HEK293T (cell line): ENCODE measurements around the gene ZC3H7B.

ENCODE experiments used
- CTCF ChIA-PET: fragments of 350-600 bp; formaldehyde crosslinking; extraction: SDS; loops from one replicate; lab custom pipeline; 2021; ENCODE audit warnings: antibody characterized with exemption, inconsistent platforms; lab: Yijun Ruan, JAX
- POLR2A ChIA-PET: fragments of 350-600 bp; formaldehyde crosslinking; extraction: SDS; loops from one replicate; lab custom pipeline; 2020; ENCODE audit warnings: antibody characterized with exemption, inconsistent platforms; lab: Yijun Ruan, JAX
- DNase-seq: peaks from one replicate; pipeline ENCODE4 v3.0.0; 2012; ENCODE audit warnings: mixed read lengths; ENCODE audit errors: extremely low spot score
- ARNT ChIP-seq: fragments of 450-650 bp; IDR thresholded peaks from 2 replicates; pipeline ENCODE4 v1.6.1; 2017; ENCODE audit warnings: mild to moderate bottlenecking
- BHLHE40 ChIP-seq: fragments of 450-650 bp; IDR thresholded peaks from 2 replicates; pipeline ENCODE4 v1.6.1; 2016; ENCODE audit warnings: mild to moderate bottlenecking, moderate library complexity, borderline replicate concordance
- CTBP1 ChIP-seq: fragments of 450-650 bp; IDR thresholded peaks from 2 replicates; pipeline ENCODE4 v1.6.1; 2016; ENCODE audit warnings: borderline replicate concordance
- ELF4 ChIP-seq: fragments of 450-650 bp; IDR thresholded peaks from 2 replicates; pipeline ENCODE4 v1.6.1; 2017; ENCODE audit warnings: antibody characterized with exemption
- FOXA1 ChIP-seq: fragments of 450-650 bp; IDR thresholded peaks from 2 replicates; pipeline ENCODE4 v1.6.1; 2016; ENCODE audit warnings: mild to moderate bottlenecking
- FOXK2 ChIP-seq: fragments of 450-650 bp; IDR thresholded peaks from 2 replicates; pipeline ENCODE4 v1.6.1; 2016; ENCODE audit warnings: mild to moderate bottlenecking
- FOXM1 ChIP-seq: fragments of 450-650 bp; IDR thresholded peaks from 2 replicates; pipeline ENCODE4 v1.6.1; 2017; ENCODE audit warnings: mild to moderate bottlenecking, borderline replicate concordance
- HDGF ChIP-seq: fragments of 450-650 bp; IDR thresholded peaks from 2 replicates; pipeline ENCODE4 v1.6.1; 2017; ENCODE audit warnings: antibody characterized with exemption, borderline replicate concordance
- L3MBTL2 ChIP-seq: fragments of 450-650 bp; conservative IDR thresholded peaks from 2 replicates; pipeline ENCODE4 v1.6.1; 2016; ENCODE audit warnings: mild to moderate bottlenecking
- LEF1 ChIP-seq: fragments of 450-650 bp; IDR thresholded peaks from 2 replicates; pipeline ENCODE4 v1.6.1; 2017; ENCODE audit warnings: mild to moderate bottlenecking, borderline replicate concordance
- NFRKB ChIP-seq: fragments of 450-650 bp; IDR thresholded peaks from 2 replicates; pipeline ENCODE4 v1.6.1; 2016; ENCODE audit warnings: mild to moderate bottlenecking, moderate library complexity
- SP1 ChIP-seq: fragments of 450-650 bp; IDR thresholded peaks from 2 replicates; pipeline ENCODE4 v1.6.1; 2017
- SUZ12 ChIP-seq: fragments of 450-650 bp; IDR thresholded peaks from 2 replicates; pipeline ENCODE4 v1.6.1; 2016; ENCODE audit warnings: mild to moderate bottlenecking
- TARDBP ChIP-seq: fragments of 450-650 bp; IDR thresholded peaks from 2 replicates; pipeline ENCODE4 v1.6.1; 2016
- ZNF384 ChIP-seq: fragments of 450-650 bp; IDR thresholded peaks from 2 replicates; pipeline ENCODE4 v1.6.1; 2016
- TF ChIP-seq, protein P1 (sequence below): fragments of 450-650 bp; IDR thresholded peaks from 2 replicates; pipeline ENCODE4 v1.6.1; 2016

The ZC3H7B gene

DNA sequence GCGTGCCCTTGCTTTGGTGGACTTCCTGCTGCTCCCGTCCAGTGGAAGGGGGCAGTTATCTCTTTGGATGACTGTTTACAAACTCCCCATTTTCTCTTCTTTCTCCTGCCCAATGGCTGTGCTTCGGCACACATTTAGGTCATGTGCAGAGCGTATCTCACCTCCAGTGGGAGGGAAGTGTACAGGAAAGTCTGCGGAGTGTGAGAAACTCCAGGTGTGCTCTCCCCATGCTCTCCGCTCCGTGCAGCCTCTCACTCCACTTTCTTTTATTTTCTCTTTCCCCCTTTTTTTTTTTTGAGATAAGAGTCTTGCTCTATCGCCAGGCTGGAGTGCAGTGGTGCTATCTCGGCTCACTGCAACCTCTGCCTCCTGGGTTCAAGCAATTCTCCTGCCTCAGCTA is 68.5 kb downstream of the ZC3H7B start:
- POLR2A ChIA-PET: no interaction called here
- no peak for DNase-seq
- CTCF ChIA-PET: no interaction called here
- TF ChIP-seq NFRKB (no peak), LEF1 (no peak), FOXM1 (no peak), BHLHE40 (no peak), L3MBTL2 (no peak), FOXA1 (no peak), CTBP1 (no peak), HDGF (no peak), TARDBP (no peak), ZNF384 (no peak), SUZ12 (no peak), FOXK2 (no peak), ARNT (no peak), ELF4 (no peak)
- TF ChIP-seq, protein P1, sequence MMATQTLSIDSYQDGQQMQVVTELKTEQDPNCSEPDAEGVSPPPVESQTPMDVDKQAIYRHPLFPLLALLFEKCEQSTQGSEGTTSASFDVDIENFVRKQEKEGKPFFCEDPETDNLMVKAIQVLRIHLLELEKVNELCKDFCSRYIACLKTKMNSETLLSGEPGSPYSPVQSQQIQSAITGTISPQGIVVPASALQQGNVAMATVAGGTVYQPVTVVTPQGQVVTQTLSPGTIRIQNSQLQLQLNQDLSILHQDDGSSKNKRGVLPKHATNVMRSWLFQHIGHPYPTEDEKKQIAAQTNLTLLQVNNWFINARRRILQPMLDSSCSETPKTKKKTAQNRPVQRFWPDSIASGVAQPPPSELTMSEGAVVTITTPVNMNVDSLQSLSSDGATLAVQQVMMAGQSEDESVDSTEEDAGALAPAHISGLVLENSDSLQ: no peak

DNA sequence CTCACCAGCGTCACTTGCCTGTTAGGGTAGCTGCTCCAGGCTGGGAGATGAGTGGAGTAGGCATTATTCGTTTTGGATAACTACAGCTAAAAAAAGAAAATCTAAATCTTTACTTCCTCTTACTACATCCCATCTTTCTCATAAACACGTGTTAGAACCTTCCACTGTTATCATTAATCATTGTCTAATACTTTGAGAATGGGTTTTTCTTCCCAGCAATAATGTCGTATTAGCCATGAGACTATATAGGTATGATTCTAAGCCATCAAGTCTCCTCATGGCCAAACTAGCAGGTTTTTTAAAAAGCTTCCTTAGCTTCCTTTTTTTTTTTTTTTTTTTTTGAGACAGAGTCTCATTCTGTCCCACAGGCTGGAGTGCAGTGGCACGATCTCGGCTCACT is 76.5 kb downstream of the ZC3H7B start:
- DNase-seq: no peak
- no peak for TF ChIP-seq NFRKB
- no peak for TF ChIP-seq TARDBP
- no peak for TF ChIP-seq BHLHE40
- no peak for TF ChIP-seq ELF4
- no peak for TF ChIP-seq FOXM1
- TF ChIP-seq SUZ12: no peak
- TF ChIP-seq SP1: no peak
- TF ChIP-seq L3MBTL2: no peak
- TF ChIP-seq ARNT: no peak
- TF ChIP-seq, protein P1: no peak
- no peak for TF ChIP-seq LEF1
- no peak for TF ChIP-seq FOXK2
- TF ChIP-seq FOXA1: no peak
- ChIA-PET CTCF (no interaction called here), POLR2A (no interaction called here)

DNA sequence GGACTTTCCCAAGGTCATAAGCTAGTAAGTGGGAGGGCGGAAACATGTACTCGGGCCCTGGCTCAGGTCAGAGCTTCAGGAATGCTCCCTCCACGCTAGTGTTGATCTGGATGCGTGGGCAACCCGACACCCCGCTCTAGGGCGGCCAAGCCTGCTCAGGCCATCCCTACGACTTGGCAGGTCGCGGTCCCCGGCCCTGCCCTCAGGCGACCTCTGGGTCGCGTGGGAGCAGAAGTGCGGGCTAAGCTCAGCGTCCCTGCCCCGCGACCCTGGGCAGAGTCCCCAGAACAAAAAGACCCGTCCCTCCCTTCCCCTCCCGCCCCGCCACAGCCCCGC is 79.6 kb downstream of the ZC3H7B start:
- ChIA-PET POLR2A (interaction anchor here (0.7 to 3.6 kb wide), 26 partner anchors 13 to 452 kb away, joined by 3 to 43 read pairs (median 4); partner anchors contain the start of genes ACO2, PHF5A, PMM1 and RANGAP1), CTCF (interaction anchor here (1.2 to 1.4 kb wide), 2 partner anchors 15 to 146 kb away, joined by 3 to 4 read pairs; no protein-coding TSS in a partner anchor)
- TF ChIP-seq BHLHE40 (no peak), L3MBTL2 (no peak), HDGF (no peak), ZNF384 (no peak), SP1 (no peak), ARNT (no peak), SUZ12 (no peak)
- DNase-seq: no peak

- POLR2A ChIA-PET: interaction anchor here (0.6 to 3.6 kb wide), 31 partner anchors 13 to 452 kb away, joined by 3 to 43 read pairs (median 3); partner anchors contain the start of genes ACO2, PHF5A, PMM1 and RANGAP1
- TF ChIP-seq, protein P1: peak; percentile 65
- TF ChIP-seq ARNT (no peak), L3MBTL2 (peak; percentile 68), SP1 (peak; percentile 27; the same call in 1 of the 2 replicates), NFRKB (no peak)
- CTCF ChIA-PET: interaction anchor here (0.5 to 1.4 kb wide), 5 partner anchors 16 to 286 kb away, joined by 3 to 5 read pairs (median 4); partner anchors contain the start of gene RANGAP1
- peak; percentile 99 for DNase-seq
Observed at GRCh38 chr22:41381329-41382097, 80.2 kb downstream of the ZC3H7B start, which contains the start of gene TEF. TSS of gene TEF (plus strand) at chr22:41381942. CDS start at chr22:41382045, 103 bp downstream.

DNA sequence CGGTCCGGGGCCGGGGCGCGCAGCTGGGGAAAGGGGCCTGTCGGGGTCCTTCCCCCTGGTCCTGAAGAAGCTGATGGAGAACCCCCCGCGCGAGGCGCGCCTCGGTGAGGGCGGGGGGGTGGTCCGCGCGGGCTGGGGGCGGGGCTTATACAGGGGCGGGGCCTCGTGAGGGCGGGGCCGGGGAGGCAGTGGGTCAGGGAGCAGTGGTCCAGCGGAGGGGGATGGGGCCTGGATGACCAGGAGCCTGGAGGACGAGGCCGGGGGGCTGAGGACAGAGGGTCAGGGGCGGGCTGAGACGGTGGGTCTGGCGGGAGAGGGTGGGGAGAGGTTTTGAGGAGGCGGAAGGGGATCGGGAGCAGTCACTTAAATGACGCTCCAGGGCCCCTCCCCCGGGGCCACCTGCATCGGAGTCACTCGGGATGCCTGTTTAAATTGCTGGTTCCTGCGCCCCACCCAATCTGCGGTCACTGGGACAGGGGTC is 80.8 kb downstream of the ZC3H7B start:
- no peak for TF ChIP-seq SP1
- no peak for TF ChIP-seq ZNF384
- peak; percentile 85 for DNase-seq
- CTCF ChIA-PET: interaction anchor here (0.7 to 1.4 kb wide), 4 partner anchors 16 to 285 kb away, joined by 3 to 5 read pairs (median 4); no protein-coding TSS in a partner anchor
- POLR2A ChIA-PET: interaction anchor here (0.8 to 3.6 kb wide), 16 partner anchors 12 to 208 kb away, joined by 3 to 43 read pairs (median 6); partner anchors contain the start of genes ACO2, PHF5A, PMM1 and RANGAP1

- ChIA-PET CTCF (interaction anchor here (1.3 kb wide), 1 partner anchor 21 kb away, joined by 5 read pairs; no protein-coding TSS in a partner anchor), POLR2A (interaction anchor here (0.8 to 3.6 kb wide), 15 partner anchors 14 to 207 kb away, joined by 3 to 43 read pairs (median 5); partner anchors contain the start of genes ACO2, PHF5A, PMM1 and RANGAP1)
- TF ChIP-seq, protein P1: no peak
- no peak for TF ChIP-seq ELF4
- TF ChIP-seq ZNF384: no peak
- no peak for TF ChIP-seq HDGF
- no peak for TF ChIP-seq ARNT
- TF ChIP-seq FOXK2: no peak
- no peak for TF ChIP-seq SP1
- TF ChIP-seq L3MBTL2: no peak
- TF ChIP-seq FOXA1: no peak
- no peak for TF ChIP-seq BHLHE40
- TF ChIP-seq SUZ12: no peak
- no peak for TF ChIP-seq TARDBP
- DNase-seq: no peak
Observed at GRCh38 chr22:41382610-41383009, 81.3 kb downstream of the ZC3H7B start.
